LoVo (cell line): Measurements from ENCODE around the gene HYAL1.
"Not testable (repeated sequence)": the region's sequence is repeated elsewhere in the genome, so short reads cannot be mapped to it uniquely, and the experiment has no call there.

Experiments used
- DNase-seq: peaks from one replicate; pipeline ENCODE4 v3.0.0-alpha.2; 2016; ENCODE audit warnings: low spot score

The HYAL1 gene

GRCh38 chr3:50318615-50319014 lies 15.2 kb upstream of the HYAL1 start:
- no peak for DNase-seq

DNA sequence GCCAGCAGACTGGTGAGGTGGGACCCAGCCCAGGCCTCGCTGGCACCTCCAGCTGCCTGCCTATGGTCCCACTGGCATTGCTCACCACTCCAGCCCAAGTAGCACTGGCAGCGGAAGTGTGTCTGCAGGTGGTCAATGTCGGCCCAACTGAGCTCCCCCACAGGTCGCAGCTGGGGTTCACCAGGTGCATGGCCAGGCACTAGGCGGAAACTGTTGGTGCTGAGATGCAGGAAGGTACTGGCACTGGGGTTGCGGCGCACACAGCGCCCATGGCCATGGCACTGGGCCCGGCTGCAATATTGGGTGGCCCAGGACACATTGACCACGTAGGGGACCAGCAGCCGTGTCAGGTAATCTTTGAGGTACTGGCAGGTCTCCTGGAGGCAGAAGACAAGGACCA lies 14.8 kb upstream of the HYAL1 start:
- no peak for DNase-seq

DNA sequence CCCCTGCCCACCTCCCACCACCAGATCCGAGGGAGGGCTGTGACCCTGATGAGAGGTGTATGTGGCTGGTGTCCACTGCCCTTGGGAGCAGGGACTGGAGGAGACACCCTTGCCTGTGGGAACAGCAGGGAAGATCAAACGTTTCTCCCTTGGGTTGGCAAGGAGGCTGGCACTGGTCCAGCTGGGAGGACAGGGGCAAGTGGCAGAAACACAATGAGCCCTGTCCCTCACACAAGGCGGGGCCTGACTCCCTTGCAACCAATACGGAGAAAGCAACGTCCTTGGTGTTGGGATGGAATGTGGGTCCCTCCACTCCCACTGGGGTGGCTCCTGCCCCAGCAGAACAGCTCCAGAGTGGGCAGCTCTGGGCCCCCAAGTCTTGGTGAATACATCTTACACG lies 13.9 kb upstream of the HYAL1 start:
- peak; percentile 56 for DNase-seq

GRCh38 chr3:50316657-50317242 lies 13.4 kb upstream of the HYAL1 start:
- DNase-seq, result peak; percentile 88

DNA sequence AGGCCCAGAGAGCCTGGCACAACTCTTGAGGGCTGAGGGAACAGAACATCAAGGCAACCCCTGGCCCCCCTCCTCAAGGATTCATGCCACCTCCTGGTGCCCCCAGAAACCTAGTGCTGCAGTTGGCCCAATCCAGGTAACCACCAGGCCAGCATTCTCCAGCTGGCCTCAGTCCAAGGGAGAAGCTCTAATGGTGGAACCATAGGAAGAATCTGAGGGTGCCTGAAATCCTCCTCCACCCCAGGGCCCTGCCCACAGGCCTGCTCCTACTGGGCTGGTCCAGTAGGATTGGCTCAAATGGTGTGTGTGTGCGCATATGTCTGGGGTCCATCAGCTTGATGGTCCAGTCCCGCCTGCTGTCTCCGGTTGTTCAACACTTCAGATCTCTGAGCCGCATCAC lies 11.4 kb upstream of the HYAL1 start:
- no peak for DNase-seq

- DNase-seq, result no peak
These were observed 11.0 kb upstream of the HYAL1 start for GRCh38 chr3:50314342-50314741.

DNA sequence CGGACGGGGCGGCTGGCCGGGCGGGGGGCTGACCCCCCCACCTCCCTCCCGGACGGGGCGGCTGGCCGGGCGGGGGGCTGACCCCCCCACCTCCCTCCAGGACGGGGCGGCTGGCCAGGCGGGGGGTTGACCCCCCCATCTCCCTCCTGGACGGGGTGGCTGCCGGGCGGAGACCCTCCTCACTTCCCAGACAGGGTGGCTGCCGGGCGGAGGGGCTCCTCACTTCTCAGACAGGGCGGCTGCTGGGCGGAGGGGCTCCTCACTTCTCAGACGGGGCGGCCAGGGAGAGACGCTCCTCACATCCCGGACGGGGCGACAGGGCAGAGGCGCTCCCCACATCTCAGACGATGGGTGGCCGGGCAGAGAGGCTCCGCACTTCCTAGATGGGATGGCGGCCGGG lies 8.7 kb upstream of the HYAL1 start:
- not testable (repeated sequence) for DNase-seq

DNA sequence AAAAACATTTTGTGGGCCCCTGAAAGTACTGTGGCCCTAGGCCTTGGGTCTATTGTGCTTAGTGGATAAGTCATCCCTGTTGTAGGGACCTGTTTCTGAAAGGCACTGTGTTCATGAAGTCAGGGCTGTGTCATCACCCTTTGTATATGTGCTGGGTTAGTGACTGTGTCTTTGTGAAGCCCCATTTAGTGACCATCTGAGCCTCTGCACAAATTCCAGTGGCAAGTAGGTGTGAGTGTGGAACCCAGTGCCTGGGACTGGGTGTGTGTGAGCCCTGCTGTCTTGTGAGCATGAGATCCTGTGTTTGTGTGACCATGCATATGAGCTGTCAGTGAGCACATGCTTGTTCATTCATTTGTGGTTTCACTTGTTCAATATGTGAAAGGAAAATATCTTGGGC lies 1.2 kb upstream of the HYAL1 start:
- no peak for DNase-seq

- DNase-seq, result no peak
These were observed 1.0 kb downstream of the HYAL1 start for GRCh38 chr3:50302095-50303012.

- no peak for DNase-seq
These were observed 2.6 kb downstream of the HYAL1 start for GRCh38 chr3:50300681-50301254.

- DNase-seq, result no peak
These were observed 3.3 kb downstream of the HYAL1 start for GRCh38 chr3:50299929-50300680.

- no peak for DNase-seq
These were observed 3.8 kb downstream of the HYAL1 start for GRCh38 chr3:50299638-50299928.

- peak; percentile 99 for DNase-seq
These were observed 4.3 kb downstream of the HYAL1 start, which contains the start of the genes HYAL3 and NAA80 for GRCh38 chr3:50298836-50299637. Gene HYAL3, minus strand, starts transcription at chr3:50299405. Its CDS starts 3,803 bp downstream, at chr3:50295602. Gene NAA80, minus strand, starts transcription at chr3:50299405. Its CDS starts 1,942 bp downstream, at chr3:50297463.

GRCh38 chr3:50297896-50298725 lies 5.3 kb downstream of the HYAL1 start:
- no peak for DNase-seq

DNA sequence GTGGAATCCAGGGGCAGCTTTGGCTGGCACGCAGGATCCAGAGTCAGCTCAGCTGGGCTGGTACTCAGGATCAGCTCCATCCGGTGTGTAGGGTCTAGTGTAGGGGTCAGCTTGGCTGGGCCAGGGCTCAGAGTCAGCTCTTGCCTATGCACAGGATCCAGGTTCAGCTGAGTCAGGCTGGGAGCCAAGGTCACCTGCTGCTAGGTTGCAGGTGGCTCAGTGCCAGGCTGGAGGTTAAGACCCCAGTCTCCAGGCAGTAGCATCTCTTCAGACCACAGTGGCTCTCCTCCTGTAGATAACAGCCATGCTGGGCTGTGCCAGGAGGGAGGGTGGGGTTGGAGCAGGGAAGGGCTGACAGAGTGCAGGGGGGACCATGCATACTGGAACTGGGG lies 6.0 kb downstream of the HYAL1 start:
- DNase-seq, result no peak

DNA sequence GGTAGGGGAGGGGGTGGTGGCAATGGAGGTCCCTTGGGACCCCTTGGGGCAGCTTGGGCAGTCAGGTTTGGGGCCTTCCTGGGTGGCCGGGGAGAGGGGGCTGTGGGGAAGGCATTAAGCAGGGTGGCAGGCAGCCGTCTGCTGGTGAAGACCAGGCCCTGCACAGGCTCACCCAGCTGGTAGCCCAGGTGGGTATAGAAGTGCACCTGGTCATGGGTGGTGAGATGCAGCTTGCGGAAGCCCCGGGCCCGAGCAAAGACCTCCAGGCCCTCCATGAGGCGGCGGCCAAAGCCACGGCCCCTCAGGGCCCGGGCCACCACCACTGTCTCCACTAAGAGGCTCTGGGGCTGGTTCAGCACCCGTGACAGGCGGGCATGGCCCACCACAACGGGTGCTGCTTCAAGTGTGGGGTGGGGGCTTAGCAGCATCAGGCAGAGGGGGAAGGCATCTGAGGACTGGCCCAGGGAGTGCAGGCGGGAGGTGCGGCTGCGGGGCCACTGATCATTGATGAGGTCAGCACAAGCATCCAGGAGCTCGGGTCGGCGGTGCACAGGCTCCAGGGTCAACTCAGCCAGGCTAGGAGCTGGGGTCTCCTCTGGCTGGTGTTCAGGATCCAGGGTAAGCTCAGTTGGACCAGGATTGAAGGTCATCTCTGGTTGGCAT lies 6.5 kb downstream of the HYAL1 start:
- DNase-seq, result no peak

GRCh38 chr3:50295553-50296431 lies 7.6 kb downstream of the HYAL1 start:
- DNase-seq, result no peak

DNA sequence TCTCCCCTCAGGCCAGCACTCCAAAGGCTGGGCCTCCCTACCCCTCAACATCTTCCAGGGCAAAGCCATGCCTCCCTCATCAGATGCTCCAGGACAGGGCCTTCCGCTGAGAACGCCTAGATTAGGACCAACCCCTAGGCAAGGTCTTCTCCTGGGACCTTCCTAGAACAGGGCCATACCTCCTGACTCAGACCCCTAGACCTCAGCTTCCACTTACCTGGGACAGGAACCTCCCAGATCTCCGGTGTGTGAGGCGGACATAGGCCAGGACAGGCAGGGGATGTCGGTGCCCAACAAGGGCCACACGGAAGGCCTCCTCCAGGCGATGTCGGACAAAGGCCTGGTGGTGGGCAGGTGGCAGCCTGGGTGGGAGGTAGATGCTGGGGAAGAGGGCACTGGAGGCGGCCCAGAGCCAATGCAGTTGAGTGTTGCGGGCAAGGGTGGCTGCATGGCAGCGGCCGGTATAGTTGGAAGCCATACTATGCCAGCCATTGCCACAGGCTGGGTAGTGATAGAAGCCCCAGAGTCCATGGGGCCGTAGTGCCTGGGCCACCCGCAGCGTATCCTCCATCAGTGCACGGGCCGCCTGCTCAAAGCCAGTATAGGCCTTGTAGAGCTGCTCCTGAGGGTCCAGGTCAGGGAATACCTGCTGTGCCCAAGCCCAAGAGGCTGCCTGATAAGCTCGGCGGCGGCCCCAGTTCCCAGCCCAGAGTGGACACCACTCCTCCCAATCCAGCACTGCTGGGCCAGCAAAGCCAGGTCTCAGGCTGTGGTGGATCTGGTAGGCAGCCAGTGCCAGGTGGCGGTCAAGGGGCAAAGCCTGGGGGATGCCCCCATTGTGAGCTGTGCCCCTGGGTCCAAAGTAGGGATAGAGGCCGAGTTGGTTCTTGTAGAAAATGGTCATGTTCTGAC lies 8.6 kb downstream of the HYAL1 start:
- no peak for DNase-seq
